GM21381 (cell line): ENCODE results near the gene KRTAP10-12.

Experiments used
- ATAC-seq: cut with Tn5 transposase; IDR thresholded peaks from one replicate; pipeline ENCODE4 v1.9.1; 2021; ENCODE audit warnings: mild to moderate bottlenecking, moderate library complexity; ENCODE audit not compliant: unreplicated experiment

Gene KRTAP10-12

GRCh38 chr21:44710756-44711326 is 13.9 kb downstream of the KRTAP10-12 start:
- no peak for ATAC-seq

DNA sequence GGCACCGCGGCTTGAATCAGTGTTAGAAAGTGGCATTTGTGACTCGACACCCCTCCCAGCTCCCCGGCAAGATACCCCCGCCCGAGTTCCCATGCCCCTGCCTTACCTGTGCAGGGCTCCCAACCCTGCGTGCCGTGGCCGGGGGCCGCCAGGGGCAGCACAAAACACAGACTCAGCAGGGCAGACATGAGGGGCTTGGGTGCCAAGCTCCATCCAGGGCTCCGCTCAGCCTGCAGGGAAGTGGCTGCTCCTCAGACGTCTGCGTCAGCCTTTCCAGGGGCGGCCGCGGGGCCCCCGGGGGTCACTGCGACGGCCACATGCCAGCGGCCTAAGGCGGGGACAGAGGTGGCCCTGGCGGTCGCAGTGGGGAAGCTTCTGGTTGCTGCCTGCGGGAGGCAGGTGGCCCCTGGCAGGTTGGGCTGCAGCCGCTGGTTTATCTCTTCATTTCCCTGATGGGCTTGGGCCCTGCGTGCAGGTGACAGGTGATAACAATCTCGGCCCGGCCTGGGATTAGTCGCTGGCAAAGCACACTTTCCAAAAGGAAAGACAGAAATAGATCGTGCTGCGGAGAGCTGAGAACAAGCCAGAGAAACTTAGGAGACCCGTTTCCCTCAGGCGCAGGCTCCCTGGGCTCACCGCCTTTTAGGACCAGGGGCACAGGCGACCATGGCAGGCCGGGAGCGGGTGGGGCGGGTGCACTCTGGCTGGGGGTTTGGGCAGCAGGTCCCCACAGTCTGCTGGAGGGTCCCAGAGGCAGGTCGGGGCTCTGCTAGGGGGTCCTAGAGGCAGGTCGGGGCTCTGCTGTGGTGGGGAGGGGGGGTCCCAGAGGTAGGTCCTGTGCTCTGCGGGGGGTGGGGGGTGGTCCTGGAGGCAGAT is 14.6 kb downstream of the KRTAP10-12 start, which contains the start of gene TSPEAR:
TSS of gene TSPEAR (minus strand) at position 246 of the 876 bp plus-strand sequence. CDS start at position 188, 58 bp downstream.
- ATAC-seq: no peak

DNA sequence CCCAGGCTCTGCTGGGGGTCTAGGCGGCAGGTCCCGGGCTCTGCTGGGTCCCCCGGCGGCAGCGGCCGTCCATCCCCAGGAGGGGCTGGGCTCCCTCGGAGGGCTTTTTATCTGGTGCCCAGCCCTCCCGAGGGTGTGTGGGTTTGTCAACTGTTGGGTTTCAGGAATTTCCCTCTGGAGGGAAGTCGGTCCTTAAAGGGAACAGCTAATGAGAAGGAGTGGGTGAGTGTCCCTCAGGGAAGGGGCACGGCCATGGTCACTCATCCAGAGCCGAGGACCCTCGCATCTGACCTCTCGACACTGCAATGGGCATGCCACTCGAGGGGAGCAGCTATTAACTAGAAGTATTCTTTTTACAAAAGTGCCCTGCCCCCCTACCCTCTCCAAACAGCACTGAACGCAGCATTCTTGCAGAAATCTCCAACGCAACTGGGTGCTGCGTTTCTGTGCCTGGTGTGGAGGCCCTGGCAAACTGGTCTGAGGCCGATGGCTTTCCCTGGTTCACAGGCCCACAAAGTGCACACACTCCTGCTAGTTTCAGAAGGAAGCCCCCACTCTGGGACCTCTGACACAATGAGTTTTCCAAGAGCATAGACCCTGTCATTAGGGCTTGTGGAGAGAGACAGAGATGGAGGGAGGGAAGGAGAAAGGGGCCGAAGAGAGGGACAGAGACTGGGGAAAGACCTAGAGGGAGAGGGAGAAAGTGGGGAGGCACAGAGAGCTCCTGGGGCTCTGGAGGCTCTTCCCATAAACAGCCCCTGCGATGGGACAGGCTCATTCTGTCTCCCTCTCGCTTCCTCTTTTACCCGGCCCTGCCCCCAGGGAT is 15.4 kb downstream of the KRTAP10-12 start:
- ATAC-seq: no peak

- ATAC-seq: no peak
These were observed 16.2 kb downstream of the KRTAP10-12 start for GRCh38 chr21:44713130-44713529.

- ATAC-seq: no peak
These were observed 16.9 kb downstream of the KRTAP10-12 start for GRCh38 chr21:44713846-44714245.

DNA sequence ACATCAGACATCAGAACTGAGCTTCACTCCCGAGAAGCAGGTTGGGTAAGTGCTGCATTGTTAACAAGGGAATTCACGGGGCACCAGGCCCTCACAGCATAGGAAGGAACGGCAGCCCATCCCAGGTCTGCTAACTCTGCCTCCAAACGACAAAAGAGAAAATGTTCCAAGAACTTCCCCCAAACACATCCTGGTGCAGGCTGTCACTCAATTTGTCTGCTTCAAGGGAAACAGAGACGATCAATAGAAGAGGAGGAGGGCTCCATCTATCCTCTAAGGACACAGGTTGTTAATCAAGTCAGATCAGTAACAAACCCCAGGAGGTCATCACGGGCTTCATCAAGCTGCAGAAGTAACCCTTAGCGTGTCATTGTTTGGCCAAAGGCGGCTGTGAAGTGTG is 17.9 kb downstream of the KRTAP10-12 start:
- ATAC-seq: no peak

- no peak for ATAC-seq
These were observed 20.0 kb downstream of the KRTAP10-12 start for GRCh38 chr21:44716984-44717383.

- no peak for ATAC-seq
These were observed 21.1 kb downstream of the KRTAP10-12 start for GRCh38 chr21:44718093-44718492.

- ATAC-seq: no peak
These were observed 21.6 kb downstream of the KRTAP10-12 start for GRCh38 chr21:44718571-44718970.

DNA sequence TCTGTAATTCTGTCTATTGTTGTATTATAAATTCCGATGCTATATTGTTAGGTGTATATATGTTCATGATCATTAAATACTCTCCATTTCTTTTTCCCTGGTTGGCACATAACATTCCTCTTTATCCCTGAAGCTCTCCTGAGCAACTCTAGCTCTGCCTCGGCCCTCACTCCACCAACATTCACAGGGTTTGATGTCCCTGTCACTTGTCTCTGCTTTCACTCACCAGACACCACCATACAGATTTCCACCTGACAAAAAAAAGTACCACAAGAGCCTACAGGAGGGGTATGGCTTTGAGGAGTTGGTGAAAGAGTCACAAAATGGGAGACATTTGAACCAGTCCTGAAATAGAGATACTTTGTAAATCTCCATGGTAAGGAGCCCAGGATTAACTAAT is 23.2 kb downstream of the KRTAP10-12 start:
- ATAC-seq: no peak

GRCh38 chr21:44722731-44723130 is 25.8 kb downstream of the KRTAP10-12 start:
- no peak for ATAC-seq

GRCh38 chr21:44723177-44724131 is 26.5 kb downstream of the KRTAP10-12 start:
- no peak for ATAC-seq

GRCh38 chr21:44724196-44724595 is 27.2 kb downstream of the KRTAP10-12 start:
- ATAC-seq: no peak

GRCh38 chr21:44724926-44725325 is 28.0 kb downstream of the KRTAP10-12 start:
- no peak for ATAC-seq

DNA sequence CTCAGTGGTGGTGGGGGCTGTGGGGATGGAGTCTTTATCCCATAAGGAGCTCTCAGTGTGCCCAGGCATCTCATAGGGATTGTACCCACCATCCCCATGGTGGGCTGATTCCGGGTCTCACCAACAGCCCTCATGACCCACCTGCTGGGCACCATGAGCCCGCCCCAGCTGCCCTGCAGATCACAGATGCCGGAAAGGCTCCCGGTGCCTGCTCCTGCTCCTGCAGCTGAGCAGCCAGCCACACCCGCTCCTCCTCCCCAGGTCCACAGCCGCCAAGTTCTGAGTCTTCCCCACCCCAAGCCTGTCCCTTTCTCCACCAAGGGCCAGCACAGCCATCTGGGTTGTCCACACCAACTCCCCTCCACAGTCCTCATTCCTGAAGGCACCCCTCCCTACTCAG is 29.9 kb downstream of the KRTAP10-12 start:
- no peak for ATAC-seq

- no peak for ATAC-seq
These were observed 30.3 kb downstream of the KRTAP10-12 start for GRCh38 chr21:44727321-44727720.

- no peak for ATAC-seq
These were observed 30.8 kb downstream of the KRTAP10-12 start for GRCh38 chr21:44727757-44728156.

DNA sequence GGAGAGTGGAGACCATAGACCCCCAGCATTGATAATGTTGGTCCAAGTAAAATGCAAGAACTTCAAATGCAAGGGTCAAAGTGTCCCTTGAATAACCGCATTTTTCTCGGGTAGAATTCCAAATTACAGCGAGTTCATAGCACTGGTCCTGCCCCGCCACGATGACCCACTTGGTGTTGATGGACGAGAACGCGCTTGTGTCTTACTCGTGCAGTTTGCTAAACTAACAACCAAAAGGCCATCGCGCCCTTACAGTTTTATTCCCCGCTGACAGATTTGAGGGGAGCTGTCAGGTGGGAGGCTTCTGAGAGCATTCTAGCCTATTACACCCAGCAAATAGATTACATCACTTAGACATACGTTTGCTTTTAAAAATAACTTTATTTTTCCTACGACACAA is 31.7 kb downstream of the KRTAP10-12 start:
- no peak for ATAC-seq

DNA sequence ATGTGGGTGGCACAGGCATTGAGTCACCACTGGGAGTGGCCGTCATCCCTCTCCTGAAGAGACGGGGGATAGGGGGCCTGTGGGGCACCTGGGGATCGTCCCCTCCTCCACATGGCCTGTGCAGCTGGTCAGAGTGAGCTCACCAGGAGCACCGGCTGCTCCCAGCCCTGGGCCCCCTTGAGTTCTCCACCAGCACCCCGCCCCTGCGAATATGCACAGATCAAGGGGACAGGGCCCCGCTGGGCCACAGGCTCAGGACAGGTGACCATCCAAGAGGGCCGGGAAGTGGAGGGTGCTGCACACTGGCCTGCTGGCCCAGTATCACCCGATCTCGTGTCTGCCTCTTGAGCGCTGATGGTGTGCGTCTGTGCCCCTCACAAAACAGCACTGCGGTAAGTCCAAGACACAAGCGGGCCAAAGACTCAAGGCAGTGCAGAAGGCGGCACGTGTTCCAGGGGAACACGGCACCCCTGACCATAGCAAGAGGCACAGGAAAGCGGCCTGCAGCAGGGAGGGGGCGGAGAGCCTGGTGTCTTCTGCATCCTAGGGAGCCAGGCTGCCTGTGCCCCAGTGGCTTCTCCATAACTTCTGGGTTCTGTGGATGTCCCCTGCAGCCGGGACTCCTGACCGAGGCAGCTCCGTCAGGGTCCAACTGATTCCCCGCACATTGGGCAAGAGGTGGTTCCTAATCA is 32.5 kb downstream of the KRTAP10-12 start:
- ATAC-seq: no peak

GRCh38 chr21:44730028-44730395 is 33.0 kb downstream of the KRTAP10-12 start:
- no peak for ATAC-seq
